Measurements from ENCODE around the gene MIB1.

GRCh38 chr18:21823848-21824247 is 83.3 kb downstream of the MIB1 start:
- TF ChIP-seq CTCF (IDR thresholded peaks at IDR 0.05; ENCODE audit: low read length) (no peak), EZH2 (IDR thresholded peaks at IDR 0.05; ENCODE audit: borderline replicate concordance, low read length) (no peak)

Measured in OCI-LY1 (cell line).